Stomach (tissue), 9 donors: Measurements from ENCODE around the gene SLC39A6. TPM values are rescaled to one million over a fixed set of nuclear protein-coding genes. Genes with fewer than 3 reads are reported as not detected.
"Not testable (repeated sequence)": the region's sequence is repeated elsewhere in the genome, so short reads cannot be mapped to it uniquely, and the experiment has no call there.

ENCODE experiments used
- DNase-seq, 2 donors: peaks; one replicate each; pipeline versions ENCODE4 v3.0.0 to v3.0.0-alpha.2; 2013 to 2019
- H3K27ac ChIP-seq, 5 donors: fragments of 200-600 bp in 4 of 5; sonication (generic) in 4 of 5; one replicate each; pipeline ENCODE4 v1.5.1; 2013 to 2019; ENCODE audit warnings: mild to moderate bottlenecking in 1 of 5, moderate library complexity in 1 of 5
- H3K27me3 ChIP-seq, 3 donors: fragments of 200-600 bp; sonication (generic); one replicate each; pipeline ENCODE4 v1.5.1; 2017 to 2019; ENCODE audit warnings: mixed run types in 1 of 3
- H3K36me3 ChIP-seq, 4 donors: fragments of 200-600 bp; sonication (generic); 1 replicate in 3 of 4; 2 replicates in 1 of 4; pipeline ENCODE4 v1.5.1; 2016 to 2019
- H3K4me1 ChIP-seq, 4 donors: fragments of 200-600 bp; sonication (generic); one replicate each; pipeline ENCODE4 v1.5.1; 2016 to 2019
- H3K4me3 ChIP-seq, 4 donors: fragments of 200-600 bp; sonication (generic) in 3 of 4; one replicate each; pipeline ENCODE4 v1.5.1; 2016 to 2019; ENCODE audit warnings: mild to moderate bottlenecking in 1 of 4
- H3K9me3 ChIP-seq, 4 donors: fragments of 200-600 bp; sonication (generic); one replicate each; pipeline ENCODE4 v1.5.1; 2016 to 2019
- EP300 ChIP-seq: sonication (generic); formaldehyde crosslinking; IDR thresholded peaks from one replicate; pipeline ENCODE4 v1.6.1; 2017; ENCODE audit warnings: antibody characterized with exemption
- POLR2A ChIP-seq, 4 donors: fragments of 450-650 bp; IDR thresholded peaks; one replicate each; pipeline ENCODE4 v1.6.1; 2016; ENCODE audit warnings: antibody characterized with exemption in 4 of 4, control low read depth in 2 of 4, mild to moderate bottlenecking in 1 of 4, moderate library complexity in 1 of 4
- POLR2AphosphoS5 ChIP-seq, 3 donors: sonication (generic); formaldehyde crosslinking; IDR thresholded peaks; one replicate each; pipeline ENCODE4 v1.6.1; 2016; ENCODE audit warnings: antibody characterized with exemption in 3 of 3
- WGBS, 5 donors: extraction: QIAGEN DNeasy Blood & Tissue Kit in 3 of 5; methylation state at CpG; one replicate each; pipeline versions ENCODE4 v1.1.5 to v1.1.7; 2013 to 2018; 5-methylcytosine and 5-hydroxymethylcytosine counted together
- intact Hi-C: fragments of 100-400 bp; cut with DNase I; formaldehyde crosslinking; loops from one replicate; pipeline ENCODE4 v1.15.1; 2023; ENCODE audit warnings: low total_unique reads
- polyA plus RNA-seq, 3 donors: library from polyadenylated mRNA; stranded (reverse); fragments of 200-250 nt; gene quantifications; one replicate each; pipeline ENCODE4 v1.2.3, GENCODE V29; 2013
- total RNA-seq, 5 donors: library from RNA; depleted of rRNA; stranded (reverse); fragments of >200 nt; gene quantifications; one replicate each; pipeline versions ENCODE4 v1.1.0 to v1.2.3, GENCODE V29; 2014 to 2016
- TF ChIP-seq, protein P1 (sequence below), 7 experiments: fragments of 450-650 bp in 4 of 7; fragments of 200-600 bp in 3 of 7; sonication (generic) in 3 of 7; IDR thresholded peaks; one replicate each; pipeline ENCODE4 v1.5.1; 2016 to 2019; ENCODE audit warnings: antibody characterized with exemption in 7 of 7, control low read depth in 2 of 7, mild to moderate bottlenecking in 1 of 7
- donor health status: healthy with polysubstance abuse.
- donor health status: Bipolar disorder and iron deficiency.
- donor health status: healthy.

Gene SLC39A6
- total and polyA plus RNA-seq, 8 donors: 4.0 to 33.9 (median 12.7) TPM

DNA sequence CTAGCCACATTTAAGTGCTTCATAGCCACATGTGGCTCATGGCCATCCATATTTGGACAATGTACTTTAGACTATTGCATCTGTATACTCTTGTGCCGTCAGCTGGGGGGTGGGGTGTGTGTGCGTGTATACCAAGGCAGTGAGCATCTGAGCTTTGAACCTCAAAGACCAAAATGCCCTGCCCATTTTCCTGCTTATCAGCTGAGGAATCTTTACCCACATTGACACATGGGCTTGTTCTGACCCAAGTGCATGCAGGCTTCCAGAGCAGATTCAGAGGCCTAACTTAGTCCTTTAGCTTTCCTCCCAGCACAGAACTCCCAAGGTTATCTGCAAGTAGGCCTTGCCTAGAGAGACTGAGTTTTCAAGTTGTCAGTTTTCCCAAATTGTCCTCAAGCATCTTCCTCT lies 47.0 kb upstream of the SLC39A6 start:
- H3K36me3 ChIP-seq: peaks cover 23 to 63% (median 61%) of the 10 kb centered on the region in 4 donors
- DNase-seq: no peak
- 70 to 92% (median 89%) methylated on average over 2 of the region's 2 CpGs for WGBS, 5 donors
- H3K9me3 ChIP-seq: no peaks in the 10 kb centered on the region
- H3K27me3 ChIP-seq: no peaks in the 10 kb centered on the region
- no peak for TF ChIP-seq POLR2AphosphoS5 (IDR thresholded peaks at IDR 0.05)
- TF ChIP-seq POLR2A (IDR thresholded peaks at IDR 0.05): no peak
- TF ChIP-seq, protein P1, sequence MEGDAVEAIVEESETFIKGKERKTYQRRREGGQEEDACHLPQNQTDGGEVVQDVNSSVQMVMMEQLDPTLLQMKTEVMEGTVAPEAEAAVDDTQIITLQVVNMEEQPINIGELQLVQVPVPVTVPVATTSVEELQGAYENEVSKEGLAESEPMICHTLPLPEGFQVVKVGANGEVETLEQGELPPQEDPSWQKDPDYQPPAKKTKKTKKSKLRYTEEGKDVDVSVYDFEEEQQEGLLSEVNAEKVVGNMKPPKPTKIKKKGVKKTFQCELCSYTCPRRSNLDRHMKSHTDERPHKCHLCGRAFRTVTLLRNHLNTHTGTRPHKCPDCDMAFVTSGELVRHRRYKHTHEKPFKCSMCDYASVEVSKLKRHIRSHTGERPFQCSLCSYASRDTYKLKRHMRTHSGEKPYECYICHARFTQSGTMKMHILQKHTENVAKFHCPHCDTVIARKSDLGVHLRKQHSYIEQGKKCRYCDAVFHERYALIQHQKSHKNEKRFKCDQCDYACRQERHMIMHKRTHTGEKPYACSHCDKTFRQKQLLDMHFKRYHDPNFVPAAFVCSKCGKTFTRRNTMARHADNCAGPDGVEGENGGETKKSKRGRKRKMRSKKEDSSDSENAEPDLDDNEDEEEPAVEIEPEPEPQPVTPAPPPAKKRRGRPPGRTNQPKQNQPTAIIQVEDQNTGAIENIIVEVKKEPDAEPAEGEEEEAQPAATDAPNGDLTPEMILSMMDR (IDR thresholded peaks at IDR 0.05): no peak
- TF ChIP-seq EP300: no peak
- H3K4me3 ChIP-seq: no peak overlapping the region
- intact Hi-C loops: no loop called here
- peaks cover 3 to 14% (median 8%) of the 10 kb centered on the region in 4 donors for H3K4me1 ChIP-seq
- no peak overlapping the region for H3K27ac ChIP-seq

DNA sequence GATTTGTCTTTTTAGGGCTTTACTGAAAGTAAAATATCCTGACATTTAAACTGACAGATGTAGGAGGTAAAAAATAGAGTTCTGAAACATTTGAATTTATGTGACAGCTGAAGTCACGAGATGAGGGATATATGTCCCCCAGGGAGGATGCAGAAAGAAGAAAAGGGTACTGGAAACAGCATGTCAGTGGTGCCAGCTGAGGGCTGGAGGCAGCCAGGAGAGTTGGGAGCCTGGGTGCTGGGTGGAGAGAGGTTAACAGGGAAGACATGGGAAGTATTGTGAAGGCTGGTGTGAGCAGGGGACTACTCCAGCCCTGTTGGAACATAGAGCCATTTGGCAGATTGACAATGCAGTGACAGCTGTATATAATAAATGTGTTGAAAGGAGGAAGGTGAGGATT lies 46.3 kb upstream of the SLC39A6 start:
- TF ChIP-seq, protein P1 (IDR thresholded peaks at IDR 0.05): no peak
- TF ChIP-seq POLR2AphosphoS5 (IDR thresholded peaks at IDR 0.05) (no peak), POLR2A (IDR thresholded peaks at IDR 0.05) (no peak), EP300 (no peak)
- peaks cover 23 to 70% (median 68%) of the 10 kb centered on the region in 4 donors for H3K36me3 ChIP-seq
- intact Hi-C loops: no loop called here
- no peaks in the 10 kb centered on the region for H3K27me3 ChIP-seq
- WGBS, 5 donors: 82 to 97% (median 91%) methylated on average over 1 of the region's 1 CpG
- peaks cover 3 to 12% (median 7%) of the 10 kb centered on the region in 4 donors for H3K4me1 ChIP-seq
- no peak overlapping the region for H3K4me3 ChIP-seq
- no peaks in the 10 kb centered on the region for H3K9me3 ChIP-seq
- no peak for DNase-seq
- no peak overlapping the region for H3K27ac ChIP-seq

GRCh38 chr18:36169938-36170337 lies 40.8 kb upstream of the SLC39A6 start:
- Histone ChIP-seq H3K36me3 (peaks cover 42 to 99% (median 96%) of the 10 kb centered on the region in 4 donors), H3K4me3 (no peak overlapping the region), H3K9me3 (no peaks in the 10 kb centered on the region), H3K4me1 (no peaks in the 10 kb centered on the region), H3K27me3 (no peaks in the 10 kb centered on the region), H3K27ac (no peak overlapping the region)
- 61 to 87% (median 83%) methylated on average over 5 of the region's 5 CpGs for WGBS, 5 donors
- intact Hi-C loops: no loop called here
- no peak for TF ChIP-seq POLR2AphosphoS5 (IDR thresholded peaks at IDR 0.05)
- no peak for TF ChIP-seq POLR2A (IDR thresholded peaks at IDR 0.05)
- TF ChIP-seq EP300: no peak
- TF ChIP-seq, protein P1 (IDR thresholded peaks at IDR 0.05): no peak
- DNase-seq: no peak

- peaks cover 51 to 99% (median 92%) of the 10 kb centered on the region in 4 donors for H3K36me3 ChIP-seq
- H3K4me1 ChIP-seq, intact Hi-C loops, H3K27ac ChIP-seq, H3K9me3 ChIP-seq, DNase-seq, H3K4me3 ChIP-seq, H3K27me3 ChIP-seq: not testable (repeated sequence)
- whole genome bisulfite sequencing, 5 donors: 82 to 95% (median 94%) methylated on average over 3 of the region's 3 CpGs
Observed at GRCh38 chr18:36168296-36168695, 39.2 kb upstream of the SLC39A6 start.

DNA sequence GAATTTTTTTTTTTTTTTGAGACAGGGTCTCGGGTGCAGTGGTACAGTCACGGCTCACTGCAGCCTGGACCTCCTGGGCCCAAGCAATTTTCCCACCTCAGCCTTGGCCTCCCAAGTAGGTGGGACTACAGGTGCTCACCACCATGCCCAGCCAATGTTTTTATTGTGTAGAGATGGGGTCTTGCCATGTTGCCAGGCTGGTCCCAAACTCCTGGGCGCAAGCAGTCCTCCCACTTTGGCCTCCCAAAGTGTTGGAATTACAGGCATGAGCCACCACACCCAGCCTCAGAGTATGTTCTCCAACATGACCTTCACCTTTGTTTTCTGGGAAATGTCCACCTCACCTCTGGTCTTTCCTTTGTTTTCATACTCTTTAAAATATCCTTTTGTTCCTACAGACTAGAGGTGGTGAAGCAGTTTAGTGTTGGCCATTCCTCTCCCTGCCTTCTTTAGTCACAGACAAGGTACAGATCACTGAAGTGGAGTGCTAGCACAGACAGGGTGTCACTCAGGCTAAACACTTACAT lies 38.6 kb upstream of the SLC39A6 start:
- TF ChIP-seq EP300 (no peak), POLR2AphosphoS5 (IDR thresholded peaks at IDR 0.05) (no peak), POLR2A (IDR thresholded peaks at IDR 0.05) (no peak)
- TF ChIP-seq, protein P1 (IDR thresholded peaks at IDR 0.05): no peak
- no peaks in the 10 kb centered on the region for H3K4me1 ChIP-seq
- no peaks in the 10 kb centered on the region for H3K9me3 ChIP-seq
- no peak overlapping the region for H3K4me3 ChIP-seq
- no peaks in the 10 kb centered on the region for H3K27me3 ChIP-seq
- DNase-seq: no peak
- H3K36me3 ChIP-seq: peaks cover 50 to 99% (median 91%) of the 10 kb centered on the region in 4 donors
- WGBS, 5 donors: 94 to 100% (median 97%) methylated on average over 3 of the region's 3 CpGs
- no peak overlapping the region for H3K27ac ChIP-seq
- intact Hi-C loops: no loop called here
